Mammary epithelial cell (primary cell): ENCODE results near the gene SLC6A15.

Source experiments
- CTCF ChIP-seq, 2 donors: IDR thresholded peaks in 1 of 2; conservative IDR thresholded peaks in 1 of 2; 2 replicates each; pipeline ENCODE4 v1.5.1; 2011 to 2012; ENCODE audit warnings: inconsistent platforms in 2 of 2, low read length in 2 of 2, mild to moderate bottlenecking in 2 of 2, control low read depth in 1 of 2, low read depth in 1 of 2; ENCODE audit not compliant: insufficient read depth in 1 of 2; ENCODE audit errors: extremely low read depth in 1 of 2
- EZH2 ChIP-seq: IDR thresholded peaks from 2 replicates; pipeline ENCODE4 v1.6.1; 2012; ENCODE audit warnings: low read length, inconsistent platforms, borderline replicate concordance

GRCh38 chr12:84891106-84891838 is 21.3 kb downstream of the SLC6A15 start:
- TF ChIP-seq EZH2 = no peak
- TF ChIP-seq CTCF (conservative IDR thresholded peaks at IDR 0.05 in 1 of 2, IDR thresholded peaks at IDR 0.05 in 1 of 2; ENCODE audit: extremely low read depth in 1 of 2, insufficient read depth in 1 of 2, low read depth in 1 of 2, low read length in 2 of 2) = no peak
